Naive B cell (primary cell): ENCODE data around the gene PRKCA. TPM values are rescaled to one million over a fixed set of nuclear protein-coding genes. Genes with fewer than 3 reads are reported as not detected.
"Not testable (repeated sequence)": the region's sequence is repeated elsewhere in the genome, so short reads cannot be mapped to it uniquely, and the experiment has no call there.

Source experiments
- ATAC-seq, 2 donors: fragments of 150-1000 bp; cut with Tn5 transposase; 2 replicates each; pipeline ENCODE4 v1.10.0; 2021; ENCODE audit warnings: low read depth in 2 of 2, mild to moderate bottlenecking in 2 of 2, moderate library complexity in 2 of 2
- DNase-seq: peaks from one replicate; pipeline ENCODE4 v3.0.0; 2022
- H3K27ac Mint-ChIP-seq, 6 donors: one replicate each; pipeline ENCODE4 v1.8.0; 2020 to 2022; ENCODE audit warnings: mild to moderate bottlenecking in 6 of 6, mixed read lengths in 6 of 6, moderate library complexity in 5 of 6, inconsistent platforms in 2 of 6
- H3K27me3 Mint-ChIP-seq, 3 donors: one replicate each; pipeline ENCODE4 v1.8.0; 2021 to 2022; ENCODE audit warnings: mixed read lengths in 3 of 3, mild to moderate bottlenecking in 1 of 3
- H3K36me3 Mint-ChIP-seq, 2 donors: one replicate each; pipeline ENCODE4 v1.8.0; 2020 to 2022; ENCODE audit warnings: mixed read lengths in 2 of 2, inconsistent platforms in 1 of 2, mild to moderate bottlenecking in 1 of 2
- H3K4me1 Mint-ChIP-seq, 3 donors: one replicate each; pipeline ENCODE4 v1.8.0; 2020 to 2022; ENCODE audit warnings: mixed read lengths in 3 of 3, inconsistent platforms in 1 of 3, mild to moderate bottlenecking in 1 of 3, moderate library complexity in 1 of 3
- H3K4me3 Mint-ChIP-seq, 8 donors: one replicate each; pipeline ENCODE4 v1.8.0; 2020 to 2022; ENCODE audit warnings: mild to moderate bottlenecking in 8 of 8, mixed read lengths in 8 of 8, moderate library complexity in 8 of 8, inconsistent platforms in 2 of 8
- H3K9me3 Mint-ChIP-seq, 7 donors: one replicate each; pipeline ENCODE4 v1.8.0; 2020 to 2022; ENCODE audit warnings: mixed read lengths in 7 of 7, mild to moderate bottlenecking in 5 of 7, inconsistent platforms in 2 of 7, moderate library complexity in 1 of 7
- polyA plus RNA-seq, 6 donors: library from polyadenylated mRNA; unstranded; fragments of 300-500 nt; fragmentation: Illumina TruSeq; gene quantifications; one replicate each; pipeline ENCODE4 v1.2.3, GENCODE V29; 2021; ENCODE audit warnings: low read depth in 6 of 6

Gene PRKCA
- polyA plus RNA-seq, 6 donors from 2014 or later: 0.03 to 0.06 TPM; not detected in 4

DNA sequence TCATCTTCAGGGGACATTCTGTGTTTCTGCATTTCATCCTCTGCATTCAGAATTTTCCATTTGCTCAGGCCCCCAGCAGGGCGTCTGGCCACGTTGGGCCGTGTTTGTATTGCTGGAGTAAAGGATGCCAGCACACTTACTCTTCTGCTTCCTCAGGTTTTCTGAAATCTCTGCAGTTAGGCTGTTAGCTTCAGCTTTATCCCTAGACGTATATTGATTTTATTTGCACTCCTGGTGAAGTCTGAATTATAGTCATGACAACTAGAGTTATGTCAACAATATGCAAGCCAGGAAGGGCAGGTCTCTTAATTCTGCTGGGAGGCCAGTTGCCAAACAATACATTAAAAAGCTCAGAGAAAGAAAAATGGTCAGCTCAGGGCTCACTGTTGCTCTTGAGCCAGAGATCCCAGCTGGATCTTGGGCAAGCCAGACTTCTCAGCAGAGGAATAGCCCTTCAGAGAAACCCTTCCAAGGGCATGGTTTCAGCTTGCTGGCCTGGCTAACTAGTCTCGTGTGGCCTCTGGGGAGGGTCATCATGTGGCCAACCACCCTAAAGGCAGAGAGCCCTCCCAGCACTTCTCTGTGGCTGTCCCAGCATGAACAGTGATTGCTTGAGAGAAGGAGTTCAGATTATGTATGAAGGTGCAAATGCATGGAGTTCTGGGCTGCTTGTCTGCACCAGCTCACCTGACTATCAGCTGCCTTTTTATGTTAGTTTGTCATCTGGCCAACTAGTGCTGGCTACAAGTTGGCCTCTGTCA lies 422.3 kb downstream of the PRKCA start:
- no peaks in the 10 kb centered on the region for H3K9me3 Mint-ChIP-seq
- H3K27ac Mint-ChIP-seq: no peak overlapping the region

DNA sequence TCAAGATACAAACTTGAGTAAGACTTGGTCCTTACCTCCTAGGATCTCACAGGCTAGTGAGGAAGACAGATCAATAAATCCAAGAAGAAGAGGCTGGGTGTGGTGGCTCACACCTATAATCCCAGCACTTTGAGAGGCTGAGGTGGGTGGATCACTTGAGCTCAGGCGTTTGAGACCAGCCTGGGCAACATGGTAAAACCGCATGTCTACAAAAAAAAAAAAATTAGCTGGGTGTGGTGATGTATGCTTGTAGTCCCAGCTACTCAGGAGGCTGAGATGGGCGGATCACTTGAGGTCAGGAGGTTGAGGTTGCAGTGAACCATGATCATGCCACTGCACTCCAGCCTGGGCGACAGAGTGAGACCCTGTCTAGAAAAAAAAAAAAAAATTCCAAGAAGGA lies 423.0 kb downstream of the PRKCA start:
- not testable (repeated sequence) for H3K36me3 Mint-ChIP-seq, H3K4me1 Mint-ChIP-seq, ATAC-seq, H3K4me3 Mint-ChIP-seq, DNase-seq, H3K9me3 Mint-ChIP-seq, H3K27ac Mint-ChIP-seq
- H3K27me3 Mint-ChIP-seq: peaks cover 9 to 23% (median 16%) of the 10 kb centered on the region in 3 donors

More for the DNA sequence above, 422.3 kb downstream of the PRKCA start:
- no peaks in the 10 kb centered on the region for H3K36me3 Mint-ChIP-seq
- H3K4me3 Mint-ChIP-seq: no peak overlapping the region
- ATAC-seq (no peak), DNase-seq (no peak)
- peaks cover 4 to 30% (median 20%) of the 10 kb centered on the region in 3 donors for H3K27me3 Mint-ChIP-seq
- H3K4me1 Mint-ChIP-seq: no peaks in the 10 kb centered on the region

DNA sequence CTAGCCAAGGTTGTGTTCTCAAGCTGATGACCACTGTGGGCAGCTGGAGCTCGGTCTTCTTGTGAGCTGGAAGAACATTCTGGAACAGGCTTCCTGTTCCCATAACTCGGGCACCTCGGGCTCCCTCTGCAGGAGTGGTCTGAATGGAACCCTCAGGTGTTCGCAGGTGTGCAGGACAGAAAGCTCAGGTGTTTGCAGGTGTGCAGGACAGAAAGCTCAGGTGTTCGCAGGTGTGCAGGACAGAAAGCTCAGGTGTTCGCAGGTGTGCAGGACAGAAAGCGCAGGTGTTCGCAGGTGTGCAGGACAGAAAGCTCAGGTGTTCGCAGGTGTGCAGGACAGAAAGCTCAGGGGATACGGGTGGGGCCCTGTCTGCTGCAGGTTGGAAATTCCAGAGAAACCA lies 423.5 kb downstream of the PRKCA start:
- Mint-ChIP-seq H3K4me1 (peaks cover 0 to 2% (median 0%) of the 10 kb centered on the region in 3 donors), H3K36me3 (no peaks in the 10 kb centered on the region), H3K27ac (no peak overlapping the region), H3K4me3 (no peak overlapping the region), H3K27me3 (peaks cover 9 to 18% (median 12%) of the 10 kb centered on the region in 3 donors), H3K9me3 (no peaks in the 10 kb centered on the region)
- ATAC-seq: no peak
- no peak for DNase-seq

DNA sequence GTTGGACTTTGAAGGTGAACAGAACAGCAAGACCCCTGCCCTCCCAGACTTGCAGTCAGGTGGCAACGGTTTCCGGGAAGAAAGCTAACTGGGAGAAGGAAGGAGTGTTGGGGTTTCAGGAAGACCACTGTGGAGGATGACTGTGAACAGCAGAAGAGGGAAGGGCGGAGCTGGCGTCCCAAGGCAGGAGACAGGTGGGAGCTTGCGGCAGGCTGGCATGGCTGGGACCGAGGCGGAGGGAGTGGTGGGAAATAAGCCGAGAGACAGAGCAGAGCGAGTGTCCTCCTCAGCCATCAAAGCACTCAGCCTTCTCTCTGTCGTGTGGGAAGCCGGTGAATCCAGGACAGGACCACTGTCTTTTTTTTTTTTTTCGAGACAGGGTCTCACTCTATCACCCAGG lies 424.0 kb downstream of the PRKCA start:
- Mint-ChIP-seq H3K4me1 (peaks cover 0 to 2% (median 0%) of the 10 kb centered on the region in 3 donors), H3K27ac (no peak overlapping the region)

DNA sequence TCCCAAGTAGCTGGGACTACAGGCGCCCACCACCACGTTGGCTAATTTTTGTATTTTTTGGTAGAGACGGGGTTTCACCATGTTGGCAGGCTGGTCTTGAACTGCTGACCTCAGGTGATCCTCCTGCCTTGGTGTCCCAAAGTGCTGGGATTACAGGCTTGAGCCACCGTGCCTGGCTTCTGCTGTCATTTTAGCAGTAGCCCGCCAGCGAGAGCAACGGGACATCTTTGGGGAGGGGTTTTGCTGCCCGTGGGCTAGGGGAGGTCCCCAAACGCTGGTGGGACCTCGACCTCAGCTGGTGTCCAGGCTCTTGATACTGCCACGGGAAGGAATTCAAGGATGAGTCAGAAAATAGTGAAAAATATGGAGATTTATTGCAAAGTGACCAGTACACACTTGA lies 424.4 kb downstream of the PRKCA start:
- ATAC-seq: no peak
- peaks cover 0 to 2% (median 0%) of the 10 kb centered on the region in 3 donors for H3K4me1 Mint-ChIP-seq
- H3K27ac Mint-ChIP-seq: no peak overlapping the region

More for the DNA sequence above, 424.0 kb downstream of the PRKCA start:
- Mint-ChIP-seq H3K36me3 (no peaks in the 10 kb centered on the region), H3K27me3 (peaks cover 9 to 16% (median 11%) of the 10 kb centered on the region in 3 donors), H3K4me3 (no peak overlapping the region), H3K9me3 (no peaks in the 10 kb centered on the region)
- ATAC-seq: no peak
- no peak for DNase-seq

DNA sequence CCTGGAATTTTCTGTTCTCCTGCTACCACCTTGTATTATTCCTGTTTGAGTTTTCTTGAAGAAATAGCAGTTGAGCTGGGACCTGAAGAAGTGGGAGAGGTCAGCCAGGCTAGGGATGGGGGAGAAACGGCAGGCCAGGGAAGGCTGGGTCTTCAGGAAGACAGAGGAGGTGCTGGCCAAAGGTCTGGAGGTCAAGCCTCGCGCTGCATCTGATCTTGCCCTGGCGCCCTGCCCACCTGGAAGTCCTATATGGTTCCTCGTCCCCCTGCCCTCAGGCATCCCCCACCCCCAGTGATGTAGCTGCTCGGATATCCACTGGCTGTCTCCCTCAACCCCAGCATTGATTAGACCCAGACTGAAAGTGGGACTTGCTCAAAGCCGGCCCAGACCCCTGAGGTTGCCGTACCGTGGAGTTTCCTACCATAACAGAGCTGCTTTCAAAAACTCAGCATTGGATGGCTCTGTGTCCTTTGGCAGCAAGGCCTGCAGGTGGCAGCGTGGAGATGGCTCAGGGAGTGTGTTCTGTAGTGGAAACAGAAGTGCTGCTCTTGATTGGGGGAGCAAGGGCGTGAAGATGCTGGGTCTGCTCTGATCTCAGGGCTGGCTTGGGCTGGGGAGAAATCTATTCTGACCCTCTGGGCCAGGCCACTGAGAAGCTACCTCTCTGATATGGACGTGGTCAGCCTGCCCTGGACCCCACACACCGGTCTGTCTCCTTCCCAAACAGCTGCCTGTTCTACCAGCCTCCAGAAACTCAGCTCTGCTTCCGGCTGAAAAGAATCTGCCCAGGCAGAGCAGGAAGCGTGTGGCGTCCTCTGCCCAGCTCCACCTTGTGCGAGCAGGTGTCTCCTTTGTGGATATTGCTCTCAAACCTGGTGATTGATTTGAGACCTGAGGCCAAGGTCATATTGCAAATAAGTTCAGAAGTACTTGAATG lies 425.5 kb downstream of the PRKCA start:
- ATAC-seq (no peak), DNase-seq (no peak)
- Mint-ChIP-seq H3K4me1 (peaks cover 0 to 2% (median 0%) of the 10 kb centered on the region in 3 donors), H3K27me3 (peaks cover 9 to 16% (median 11%) of the 10 kb centered on the region in 3 donors), H3K4me3 (no peak overlapping the region), H3K9me3 (no peaks in the 10 kb centered on the region), H3K27ac (no peak overlapping the region), H3K36me3 (no peaks in the 10 kb centered on the region)

More for the DNA sequence above, 424.4 kb downstream of the PRKCA start:
- Mint-ChIP-seq H3K36me3 (no peaks in the 10 kb centered on the region), H3K9me3 (no peaks in the 10 kb centered on the region), H3K27me3 (peaks cover 9 to 16% (median 11%) of the 10 kb centered on the region in 3 donors), H3K4me3 (no peak overlapping the region)
- no peak for DNase-seq

DNA sequence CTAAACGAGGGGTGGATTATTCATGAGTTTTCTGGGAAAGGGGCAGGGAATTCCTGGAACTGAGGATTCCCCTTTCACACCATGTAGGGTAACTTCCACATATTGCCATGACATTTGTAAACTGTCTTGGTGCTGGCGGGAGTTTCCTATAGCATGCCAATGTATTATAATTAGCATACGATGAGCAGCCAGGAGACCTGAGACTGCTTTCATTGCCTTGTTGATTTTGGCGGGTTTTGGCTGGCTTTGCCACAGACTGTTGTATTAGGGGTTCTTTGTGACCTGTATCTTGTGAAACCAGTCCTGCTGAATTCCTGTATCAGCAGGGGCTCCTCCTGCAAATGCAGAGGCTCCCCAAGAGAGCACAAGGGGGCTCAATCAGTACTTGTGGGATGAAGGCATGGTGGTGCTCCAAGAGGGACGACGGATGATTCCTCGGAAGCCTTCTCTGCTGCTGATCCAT lies 428.1 kb downstream of the PRKCA start:
- DNase-seq: no peak
- Mint-ChIP-seq H3K4me3 (no peak overlapping the region), H3K36me3 (no peaks in the 10 kb centered on the region), H3K4me1 (peaks cover 0 to 2% (median 0%) of the 10 kb centered on the region in 3 donors), H3K9me3 (no peaks in the 10 kb centered on the region), H3K27me3 (peaks cover 4 to 16% (median 7%) of the 10 kb centered on the region in 3 donors), H3K27ac (no peak overlapping the region)
- ATAC-seq: no peak

DNA sequence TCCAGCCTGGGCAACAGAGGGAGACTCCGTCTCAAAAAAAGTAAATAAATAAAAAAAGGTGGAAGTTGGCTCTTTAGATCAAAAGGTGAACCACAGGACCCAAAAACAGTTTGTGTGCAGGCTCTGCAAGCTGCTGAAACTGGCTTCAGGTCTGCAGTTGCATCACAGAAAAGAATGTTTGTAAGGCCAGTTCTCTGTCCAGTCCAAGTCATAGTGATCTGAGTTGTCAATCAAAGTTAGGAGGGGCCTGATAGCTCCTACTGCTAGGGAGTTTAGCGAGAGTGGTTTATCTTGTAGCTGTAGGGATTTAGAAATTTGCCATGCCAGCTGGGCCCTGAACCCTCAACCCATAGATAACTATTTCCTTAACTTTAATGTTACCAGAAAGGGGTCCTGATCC lies 431.3 kb downstream of the PRKCA start:
- DNase-seq (no peak), ATAC-seq (no peak)
- no peak overlapping the region for H3K27ac Mint-ChIP-seq
- no peaks in the 10 kb centered on the region for H3K9me3 Mint-ChIP-seq
- no peaks in the 10 kb centered on the region for H3K36me3 Mint-ChIP-seq
- peaks cover 0 to 4% (median 0%) of the 10 kb centered on the region in 3 donors for H3K27me3 Mint-ChIP-seq
- H3K4me3 Mint-ChIP-seq: peak overlapping the region in 1 of 8 donors; percentile 9
- peaks cover 0 to 2% (median 0%) of the 10 kb centered on the region in 3 donors for H3K4me1 Mint-ChIP-seq

DNA sequence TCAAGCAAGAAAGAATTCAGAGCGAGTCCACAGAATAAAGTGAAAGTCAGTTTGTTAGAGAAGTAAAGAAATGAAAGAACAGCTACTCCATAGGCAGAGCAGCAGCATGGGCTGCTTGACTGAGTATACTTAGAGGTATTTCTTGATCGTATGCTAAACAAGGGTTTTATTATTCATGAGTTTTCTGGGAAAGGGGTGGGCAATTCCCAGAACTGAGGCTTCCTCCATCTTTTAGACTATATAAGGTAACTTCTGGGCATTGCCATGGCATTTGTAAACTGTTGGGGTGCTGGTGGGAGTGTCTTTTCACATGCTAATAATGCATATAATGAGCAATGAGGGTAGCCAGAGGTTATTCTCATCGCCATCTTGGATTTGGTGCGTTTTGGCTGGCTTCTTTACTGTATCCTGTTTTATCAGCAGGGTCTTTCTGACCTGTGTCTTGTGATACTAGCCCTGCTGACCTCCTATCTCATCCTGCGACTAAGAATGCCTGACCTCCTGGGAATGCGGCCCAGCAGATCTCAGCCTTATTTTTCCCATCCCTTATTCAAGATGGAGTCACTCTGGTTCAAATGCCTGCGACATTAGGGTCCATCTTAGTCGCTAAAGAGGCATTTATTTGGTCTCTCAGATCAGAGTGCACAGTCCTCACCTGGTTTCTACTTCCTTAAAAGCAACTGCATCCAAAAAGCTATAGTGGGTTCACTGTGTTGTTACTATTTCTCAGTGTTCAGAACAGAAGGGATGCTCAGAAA lies 432.0 kb downstream of the PRKCA start:
- DNase-seq (no peak), ATAC-seq (no peak)
- H3K36me3 Mint-ChIP-seq: no peaks in the 10 kb centered on the region
- H3K27me3 Mint-ChIP-seq: peaks cover 0 to 4% (median 4%) of the 10 kb centered on the region in 3 donors
- no peaks in the 10 kb centered on the region for H3K9me3 Mint-ChIP-seq
- peaks cover 0 to 2% (median 0%) of the 10 kb centered on the region in 3 donors for H3K4me1 Mint-ChIP-seq
- H3K27ac Mint-ChIP-seq: no peak overlapping the region
- no peak overlapping the region for H3K4me3 Mint-ChIP-seq

DNA sequence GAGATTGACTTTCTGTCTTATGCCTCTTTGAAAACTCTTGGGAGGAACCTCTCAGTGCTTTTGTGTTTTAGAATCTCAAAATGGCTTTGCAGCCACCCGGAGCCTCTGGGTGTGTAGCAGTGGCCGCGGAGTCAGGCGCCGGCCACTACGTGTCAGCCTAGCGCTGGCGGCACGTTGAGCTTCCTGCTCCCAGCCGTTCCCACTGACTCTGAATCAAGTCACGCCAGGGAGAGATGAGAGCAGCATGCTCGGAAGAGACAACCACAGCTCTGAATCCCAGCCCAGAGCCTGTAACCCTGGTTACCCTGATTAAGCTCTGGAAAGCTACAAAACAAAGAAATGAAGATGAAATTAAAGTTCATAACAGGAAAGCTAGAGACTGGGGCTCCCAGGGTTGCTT lies 435.1 kb downstream of the PRKCA start:
- H3K4me1 Mint-ChIP-seq: no peaks in the 10 kb centered on the region
- H3K27me3 Mint-ChIP-seq: peaks cover 4 to 14% (median 9%) of the 10 kb centered on the region in 3 donors
- no peaks in the 10 kb centered on the region for H3K9me3 Mint-ChIP-seq
- H3K36me3 Mint-ChIP-seq: no peaks in the 10 kb centered on the region
- ATAC-seq: no peak
- no peak overlapping the region for H3K27ac Mint-ChIP-seq
- no peak overlapping the region for H3K4me3 Mint-ChIP-seq
- no peak for DNase-seq

DNA sequence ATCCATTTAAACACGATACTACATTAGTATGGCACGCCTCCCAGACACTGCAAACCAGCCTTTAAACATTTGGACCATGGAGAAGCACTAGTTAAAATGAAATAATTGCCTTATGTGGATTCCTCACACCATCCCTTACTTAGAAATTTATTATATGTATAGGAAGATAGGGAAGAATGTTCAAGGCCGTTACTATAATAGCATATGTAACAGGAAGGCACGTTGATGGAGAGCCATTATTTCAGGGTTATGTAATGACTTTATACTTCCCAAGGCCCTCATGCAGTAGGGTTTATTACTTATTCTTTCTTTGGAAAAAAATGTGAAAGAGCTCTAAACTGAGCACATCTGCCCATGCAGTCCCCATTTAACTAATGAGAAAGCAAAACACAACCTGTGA lies 435.9 kb downstream of the PRKCA start:
- ATAC-seq (no peak), DNase-seq (no peak)
- peaks cover 4 to 14% (median 12%) of the 10 kb centered on the region in 3 donors for H3K27me3 Mint-ChIP-seq
- no peak overlapping the region for H3K4me3 Mint-ChIP-seq
- no peaks in the 10 kb centered on the region for H3K36me3 Mint-ChIP-seq
- no peak overlapping the region for H3K27ac Mint-ChIP-seq
- H3K9me3 Mint-ChIP-seq: no peaks in the 10 kb centered on the region
- no peaks in the 10 kb centered on the region for H3K4me1 Mint-ChIP-seq

DNA sequence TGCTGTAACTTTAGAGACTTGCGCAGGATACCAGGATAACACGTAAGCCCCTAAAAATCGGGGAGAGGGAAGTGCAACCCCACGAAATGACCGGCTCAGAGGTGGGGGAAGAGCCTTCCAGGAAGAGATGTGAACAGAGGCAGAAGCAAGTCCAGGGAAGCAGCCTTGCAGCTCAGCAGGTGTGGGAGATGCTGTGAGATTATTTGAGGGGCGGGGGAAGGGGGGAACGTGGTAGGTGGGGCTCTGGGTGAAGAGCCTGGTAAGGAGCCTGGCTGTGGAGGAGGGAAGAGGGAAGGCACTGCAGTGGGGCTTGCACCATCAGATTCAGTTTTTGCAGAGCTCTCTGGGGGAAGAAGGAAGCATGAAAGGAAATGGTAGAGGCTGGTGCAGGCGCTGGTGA lies 437.1 kb downstream of the PRKCA start:
- H3K27me3 Mint-ChIP-seq: peaks cover 4 to 14% (median 12%) of the 10 kb centered on the region in 3 donors
- no peaks in the 10 kb centered on the region for H3K36me3 Mint-ChIP-seq
- DNase-seq (no peak), ATAC-seq (no peak)
- H3K4me1 Mint-ChIP-seq: no peaks in the 10 kb centered on the region
- no peak overlapping the region for H3K27ac Mint-ChIP-seq
- H3K9me3 Mint-ChIP-seq: no peaks in the 10 kb centered on the region
- no peak overlapping the region for H3K4me3 Mint-ChIP-seq

DNA sequence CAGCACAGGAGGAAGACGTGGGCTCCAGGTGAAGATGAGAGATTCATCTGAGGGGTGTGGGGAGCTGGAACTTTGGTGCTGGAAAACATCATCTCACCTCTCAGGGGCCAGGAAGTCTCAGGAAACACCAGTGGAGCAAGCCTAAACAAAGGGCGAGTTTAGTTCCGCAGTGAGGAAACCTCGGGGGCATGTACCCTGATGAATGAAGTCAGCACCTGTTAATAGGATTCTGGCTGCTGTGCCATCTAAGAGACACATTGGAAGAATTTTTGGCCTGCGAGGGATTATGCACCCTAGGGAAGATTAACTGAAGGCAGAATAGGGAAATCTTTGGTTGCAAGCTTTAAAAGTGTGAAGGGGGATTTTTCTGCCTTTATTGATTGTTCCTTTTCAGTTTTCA lies 437.8 kb downstream of the PRKCA start:
- no peaks in the 10 kb centered on the region for H3K9me3 Mint-ChIP-seq
- H3K27me3 Mint-ChIP-seq: peaks cover 4 to 14% (median 12%) of the 10 kb centered on the region in 3 donors
- no peak overlapping the region for H3K4me3 Mint-ChIP-seq
- H3K4me1 Mint-ChIP-seq: no peaks in the 10 kb centered on the region
- H3K36me3 Mint-ChIP-seq: no peaks in the 10 kb centered on the region
- no peak for DNase-seq
- ATAC-seq: no peak
- no peak overlapping the region for H3K27ac Mint-ChIP-seq
